ENCODE results near the gene ARHGEF12.
A peak's percentile ranks its signal among the peaks of the same experiment; 100 is the strongest.

Gene ARHGEF12

GRCh38 chr11:120471131-120471530 is 134.9 kb downstream of the ARHGEF12 start:
- H3K4me3 ChIP-seq (ENCODE audit: low read length): no peak overlapping the region
- no peak for TF ChIP-seq CTCF (IDR thresholded peaks at IDR 0.05; ENCODE audit: insufficient read depth, low read depth, low read length, missing control alignments)
- DNase-seq (ENCODE audit: low read depth): peak; percentile 3

GRCh38 chr11:120471994-120472393 is 135.8 kb downstream of the ARHGEF12 start:
- no peak for TF ChIP-seq CTCF (IDR thresholded peaks at IDR 0.05; ENCODE audit: insufficient read depth, low read depth, low read length, missing control alignments)
- DNase-seq (ENCODE audit: low read depth): no peak
- H3K4me3 ChIP-seq (ENCODE audit: low read length): no peak overlapping the region

GRCh38 chr11:120473503-120473902 is 137.3 kb downstream of the ARHGEF12 start:
- TF ChIP-seq CTCF (IDR thresholded peaks at IDR 0.05; ENCODE audit: insufficient read depth, low read depth, low read length, missing control alignments): no peak
- H3K4me3 ChIP-seq (ENCODE audit: low read length): no peak overlapping the region
- no peak for DNase-seq (ENCODE audit: low read depth)

DNA sequence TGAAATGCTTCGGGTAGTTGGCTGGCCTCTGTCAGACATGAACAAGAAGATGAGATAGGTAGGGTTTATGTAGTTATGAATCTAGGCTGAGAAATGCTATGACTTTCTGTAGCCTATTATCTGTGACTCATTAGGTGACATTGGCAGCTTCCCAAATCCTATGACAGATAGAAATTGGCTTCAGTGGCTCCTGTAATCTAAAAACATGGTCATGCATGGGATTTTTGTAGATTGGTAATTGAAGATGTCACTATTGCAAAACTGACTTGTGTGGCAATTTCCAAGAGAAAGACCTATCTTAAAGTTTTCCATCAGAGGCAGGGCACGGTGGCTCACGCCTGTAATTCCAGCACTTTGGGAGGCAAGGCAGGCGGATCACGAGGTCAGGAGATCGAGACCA is 145.9 kb downstream of the ARHGEF12 start:
- peak; percentile 29 for DNase-seq (ENCODE audit: low read depth)
- no peak for TF ChIP-seq CTCF (IDR thresholded peaks at IDR 0.05; ENCODE audit: insufficient read depth, low read depth, low read length, missing control alignments)
- H3K4me3 ChIP-seq (ENCODE audit: low read length): no peak overlapping the region

DNA sequence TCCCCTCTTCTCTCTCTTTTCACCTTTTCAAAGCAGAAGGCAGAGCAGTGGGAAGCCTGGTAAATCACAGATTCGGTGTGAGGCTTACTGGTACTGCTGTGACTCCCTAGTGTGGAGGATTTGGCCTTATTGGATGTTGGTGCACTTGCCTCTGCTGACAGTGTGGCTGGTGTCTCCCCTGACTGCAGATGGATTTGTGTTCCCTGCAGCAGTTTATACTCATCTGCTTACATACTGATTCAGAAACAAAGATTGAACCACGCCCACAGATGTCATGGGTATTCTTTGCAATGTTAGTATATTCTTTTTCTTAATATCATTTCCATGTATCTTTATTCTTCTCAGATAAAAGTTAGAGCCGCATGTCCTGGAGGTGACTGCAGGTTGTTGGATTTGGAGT is 148.5 kb downstream of the ARHGEF12 start:
- DNase-seq (ENCODE audit: low read depth): peak; percentile 12
- no peak overlapping the region for H3K4me3 ChIP-seq (ENCODE audit: low read length)
- no peak for TF ChIP-seq CTCF (IDR thresholded peaks at IDR 0.05; ENCODE audit: insufficient read depth, low read depth, low read length, missing control alignments)

DNA sequence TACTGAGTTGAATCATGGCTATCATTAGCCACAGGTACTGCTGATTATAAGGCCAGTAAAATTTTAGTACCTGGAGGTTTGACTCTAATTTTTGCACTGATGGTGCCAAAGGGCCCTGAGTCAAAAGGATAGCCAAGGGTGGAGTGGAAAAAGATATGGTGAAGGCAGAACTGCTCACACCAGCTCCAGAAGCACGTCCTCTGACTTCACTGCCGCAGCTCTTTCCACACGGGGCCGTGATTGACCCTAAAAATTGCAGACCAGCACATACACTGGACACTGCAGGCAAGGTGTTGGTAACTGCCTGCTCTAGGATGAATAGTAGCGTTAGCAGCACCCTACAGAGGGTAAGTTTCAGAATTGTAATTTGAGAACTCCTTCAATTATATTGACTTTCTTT is 149.9 kb downstream of the ARHGEF12 start:
- H3K4me3 ChIP-seq (ENCODE audit: low read length): no peak overlapping the region
- no peak for TF ChIP-seq CTCF (IDR thresholded peaks at IDR 0.05; ENCODE audit: insufficient read depth, low read depth, low read length, missing control alignments)
- DNase-seq (ENCODE audit: low read depth): no peak

- no peak for TF ChIP-seq CTCF (IDR thresholded peaks at IDR 0.05; ENCODE audit: insufficient read depth, low read depth, low read length, missing control alignments)
- no peak for DNase-seq (ENCODE audit: low read depth)
- H3K4me3 ChIP-seq (ENCODE audit: low read length): no peak overlapping the region
Measured at GRCh38 chr11:120489799-120490198, 153.6 kb downstream of the ARHGEF12 start.
